Activated CD8-positive, alpha-beta memory T cell treated with anti-CD3 and anti-CD28 coated beads for 36 hours (primary cell): Measurements from ENCODE around the gene CFAP57. TPM values are rescaled to one million over a fixed set of nuclear protein-coding genes. Genes with fewer than 3 reads are reported as not detected.

Experiments used
- CTCF ChIA-PET: fragments of 350-600 bp; sonication (Branson Sonifier 250); formaldehyde crosslinking; loops from one replicate; lab custom pipeline; 2021; ENCODE audit warnings: antibody characterized with exemption; lab: Charles Lee
- POLR2A ChIA-PET: fragments of 350-600 bp; sonication (Branson Sonifier 250); formaldehyde crosslinking; loops from one replicate; lab custom pipeline; 2021; ENCODE audit warnings: antibody characterized with exemption; lab: Charles Lee
- total RNA-seq, 2 experiments: library from RNA; stranded (reverse); gene quantifications; one replicate each; pipeline ENCODE4 v1.2.3, GENCODE V29; 2021

The CFAP57 gene
- total RNA-seq, 2 experiments from 2014 or later: 0.25 to 0.42 TPM

DNA sequence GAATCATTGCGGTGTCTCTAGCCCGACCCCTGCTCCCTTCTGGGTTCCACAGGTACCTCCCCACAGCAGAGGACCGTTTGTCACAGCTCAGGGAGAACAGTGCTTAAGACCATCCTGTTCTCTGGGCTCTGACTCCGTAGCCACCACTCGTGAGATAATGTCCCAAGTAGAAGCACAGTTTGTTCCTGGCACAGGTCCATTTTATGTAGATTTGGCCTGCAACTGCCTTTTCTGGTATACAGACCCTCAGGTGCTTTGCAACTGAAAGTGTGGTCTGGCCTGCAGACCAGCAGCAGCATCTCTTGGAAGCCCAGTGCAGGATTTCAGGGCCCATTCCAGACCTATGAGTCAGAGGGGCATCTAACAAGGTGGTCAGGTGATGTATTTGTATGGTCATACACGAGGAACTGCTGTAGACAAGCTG, 69.3 kb downstream of the CFAP57 start:
- CTCF ChIA-PET: interaction anchor here (2.3 kb wide), 1 partner anchor 173 kb away, joined by 5 read pairs; no protein-coding TSS in a partner anchor

DNA sequence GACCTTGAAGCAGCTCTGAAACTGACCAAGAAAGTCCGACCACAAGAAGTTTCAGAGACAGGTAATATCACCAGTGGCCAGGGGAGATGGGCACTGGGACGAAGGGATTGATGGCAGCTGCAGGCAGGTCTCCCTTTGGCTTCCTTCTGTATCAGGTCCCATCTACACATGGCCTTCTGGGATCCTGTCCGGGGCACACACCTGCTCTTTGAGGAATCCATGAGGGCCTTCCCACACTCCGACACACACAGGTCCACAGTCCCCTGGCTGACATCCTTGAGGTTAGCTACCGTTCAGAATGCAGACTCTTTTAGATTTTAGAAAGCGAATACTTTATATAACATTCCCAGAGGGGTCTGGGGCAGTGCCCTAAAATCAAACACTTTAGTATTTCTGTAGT, 71.2 kb downstream of the CFAP57 start:
- CTCF ChIA-PET: interaction anchor here (0.6 to 1.0 kb wide), 2 partner anchors 16 to 19 kb away, joined by 3 read pairs; no protein-coding TSS in a partner anchor

More for the DNA sequence above, 69.3 kb downstream of the CFAP57 start:
- POLR2A ChIA-PET: no interaction called here

DNA sequence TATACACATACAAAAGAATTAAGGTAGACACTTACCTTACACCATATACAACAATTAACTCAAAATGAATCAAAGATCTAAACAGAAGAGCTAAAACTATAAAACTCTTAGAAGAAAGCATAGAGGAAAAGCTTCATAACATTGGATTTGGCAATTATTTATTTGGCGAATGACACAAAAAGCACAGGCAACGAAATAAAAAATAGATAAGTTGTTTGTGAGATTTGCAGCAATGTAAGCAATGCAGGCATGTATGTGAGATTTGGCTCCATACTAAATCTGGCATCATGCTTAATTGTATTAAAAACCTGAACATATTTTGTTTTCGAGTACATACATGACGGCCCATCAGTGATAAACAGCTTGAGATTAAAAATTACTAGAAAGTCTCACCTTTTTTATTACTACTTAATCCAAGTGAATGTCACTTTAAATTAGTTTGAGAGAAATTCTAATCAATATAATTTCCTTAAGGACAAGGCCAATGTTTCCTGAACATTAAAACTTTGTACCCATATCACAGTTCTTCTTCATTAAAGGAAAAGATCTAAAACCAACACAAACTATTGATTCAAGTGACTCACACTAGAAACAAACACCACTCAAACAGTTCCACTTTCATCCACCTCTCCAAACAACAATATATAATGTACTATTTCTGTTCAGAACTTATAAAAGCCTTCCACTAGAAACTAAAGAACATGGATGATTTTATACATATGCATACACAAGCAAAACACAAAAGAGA, 74.5 kb downstream of the CFAP57 start:
- CTCF ChIA-PET: interaction anchor here (0.8 kb wide), 1 partner anchor 24 kb away, joined by 3 read pairs; the partner anchor contains the start of gene TMEM125
- POLR2A ChIA-PET: no interaction called here

More for the DNA sequence above, 71.2 kb downstream of the CFAP57 start:
- POLR2A ChIA-PET: no interaction called here

DNA sequence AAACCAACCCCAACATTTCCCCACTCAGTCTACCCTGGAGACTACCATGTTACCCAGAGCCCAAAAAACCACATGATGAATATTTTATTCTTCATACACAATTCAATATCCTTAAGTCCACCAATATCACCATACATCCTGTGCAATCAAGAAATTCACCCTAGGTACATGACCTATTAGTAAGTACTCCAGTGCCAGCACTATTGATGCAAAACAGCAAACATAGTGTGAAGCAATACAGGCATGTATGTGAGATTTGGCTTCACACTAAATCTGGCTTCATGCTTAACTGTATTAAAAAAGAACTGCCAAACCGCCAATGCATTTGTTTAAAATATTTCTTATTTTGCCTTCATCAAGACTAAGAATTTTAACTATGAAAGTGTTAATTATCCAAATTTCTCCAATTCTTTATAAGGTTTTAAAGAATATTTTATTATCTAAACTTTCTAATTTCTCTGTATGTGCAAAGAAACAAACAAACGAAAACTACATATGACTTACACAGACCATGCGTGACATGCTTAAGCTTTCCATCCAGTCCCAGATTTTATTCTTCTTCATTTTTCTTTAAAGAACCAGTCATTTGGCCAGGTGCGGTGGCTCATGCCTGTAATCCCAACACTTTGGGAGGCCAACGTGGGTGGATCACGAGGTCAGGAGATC, 75.3 kb downstream of the CFAP57 start:
- ChIA-PET POLR2A (no interaction called here), CTCF (no interaction called here)

DNA sequence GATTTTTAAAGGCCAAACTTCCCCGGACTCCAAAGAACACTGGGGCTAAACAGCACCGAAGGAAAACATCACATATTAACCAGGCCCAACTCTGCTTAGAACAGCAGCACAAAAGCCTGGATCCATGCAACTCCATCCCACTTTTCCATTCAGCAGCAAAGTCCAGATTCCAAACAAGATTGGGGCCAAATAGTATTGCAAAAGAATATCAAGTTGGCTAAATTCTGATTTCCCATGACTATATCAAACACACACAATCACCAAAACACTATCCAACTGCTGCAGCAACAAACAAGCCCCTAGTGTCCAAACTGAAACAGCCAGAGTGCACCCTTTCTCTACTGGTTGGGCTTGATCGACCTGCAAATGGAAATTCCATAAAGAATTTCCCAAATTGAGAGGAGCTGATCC, 78.2 kb downstream of the CFAP57 start:
- POLR2A ChIA-PET: no interaction called here
- CTCF ChIA-PET: interaction anchor here (0.6 kb wide), 1 partner anchor 89 kb away, joined by 3 read pairs; no protein-coding TSS in a partner anchor

DNA sequence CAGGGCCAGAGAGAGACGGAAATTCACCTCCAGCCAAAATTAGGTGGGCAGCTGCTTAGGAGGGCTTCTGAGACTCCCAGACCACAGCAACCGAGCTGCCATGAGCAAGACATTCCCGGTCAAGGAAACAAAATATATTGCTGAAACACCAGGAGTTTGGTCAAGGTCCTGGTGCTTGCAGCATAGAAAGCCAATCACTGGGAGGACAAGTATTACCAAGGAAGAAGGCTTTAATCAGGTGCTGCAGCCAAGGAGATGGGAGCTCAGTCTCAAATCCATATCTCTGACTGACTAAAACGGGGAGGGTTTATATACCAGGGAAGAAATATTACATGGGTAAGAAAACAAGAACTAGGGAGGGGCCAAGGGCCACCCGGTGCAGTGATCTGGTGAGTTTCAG, 78.9 kb downstream of the CFAP57 start:
- POLR2A ChIA-PET: no interaction called here
- CTCF ChIA-PET: interaction anchor here (0.6 kb wide), 1 partner anchor 88 kb away, joined by 3 read pairs; no protein-coding TSS in a partner anchor

DNA sequence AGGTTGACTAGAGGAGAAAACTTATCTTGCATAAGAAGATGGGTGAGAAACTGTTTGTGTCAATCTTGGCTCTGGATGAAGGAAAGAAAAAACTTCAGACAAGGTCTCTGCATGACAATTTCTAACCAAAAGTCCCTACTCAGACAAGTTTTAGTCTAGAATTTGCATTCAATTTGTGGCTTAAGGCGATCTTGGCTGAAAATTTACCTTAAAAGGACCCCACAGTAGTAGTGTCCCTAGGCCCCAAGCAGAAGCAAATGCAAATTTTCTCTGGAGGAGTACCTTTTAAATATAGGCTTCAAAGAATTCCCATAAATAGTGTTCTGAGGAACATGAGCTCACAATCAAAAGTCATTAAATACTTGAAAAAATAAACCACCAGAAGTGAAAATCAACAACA, 80.1 kb downstream of the CFAP57 start:
- CTCF ChIA-PET: no interaction called here

DNA sequence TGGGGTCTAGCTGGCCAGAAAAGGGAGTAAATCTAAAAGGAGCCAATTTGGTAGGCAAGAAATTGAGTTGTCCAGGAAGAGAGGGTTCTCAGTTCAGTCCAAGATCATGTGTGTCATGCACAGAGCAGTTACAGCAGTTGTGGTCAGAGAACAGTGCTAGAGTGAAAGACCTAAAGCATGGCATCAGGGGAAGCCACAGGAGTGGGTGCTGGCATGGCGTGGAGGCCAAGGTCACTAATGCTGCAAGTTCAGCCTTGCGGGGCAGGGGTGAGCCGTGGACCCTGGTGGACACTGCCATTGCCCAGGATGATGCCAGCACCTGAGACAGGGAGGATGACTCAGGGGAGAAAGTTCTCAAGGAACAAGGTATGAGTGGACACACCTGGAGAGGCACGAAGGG, 81.0 kb downstream of the CFAP57 start:
- ChIA-PET POLR2A (no interaction called here), CTCF (no interaction called here)

More for the DNA sequence above, 80.1 kb downstream of the CFAP57 start:
- POLR2A ChIA-PET: no interaction called here

DNA sequence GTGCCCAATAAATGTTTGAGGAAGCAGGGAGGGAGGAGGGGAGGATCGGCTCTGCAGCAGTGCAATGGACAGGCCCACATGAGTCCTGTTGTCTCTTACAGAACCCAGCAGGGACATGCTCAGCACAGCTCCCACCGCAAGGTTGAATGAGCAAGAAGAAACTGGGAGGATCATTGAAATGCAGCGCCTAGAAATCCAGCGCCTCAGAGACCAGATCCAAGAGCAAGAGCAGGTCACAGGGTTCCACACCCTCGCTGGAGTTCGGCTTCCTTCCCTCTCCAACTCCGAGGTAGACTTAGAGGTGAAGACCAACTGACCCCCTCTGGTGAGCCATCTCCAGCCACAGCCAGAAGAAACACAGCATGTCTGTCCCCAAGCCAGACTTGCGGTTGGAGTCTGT, 81.7 kb downstream of the CFAP57 start:
- ChIA-PET CTCF (no interaction called here), POLR2A (no interaction called here)

DNA sequence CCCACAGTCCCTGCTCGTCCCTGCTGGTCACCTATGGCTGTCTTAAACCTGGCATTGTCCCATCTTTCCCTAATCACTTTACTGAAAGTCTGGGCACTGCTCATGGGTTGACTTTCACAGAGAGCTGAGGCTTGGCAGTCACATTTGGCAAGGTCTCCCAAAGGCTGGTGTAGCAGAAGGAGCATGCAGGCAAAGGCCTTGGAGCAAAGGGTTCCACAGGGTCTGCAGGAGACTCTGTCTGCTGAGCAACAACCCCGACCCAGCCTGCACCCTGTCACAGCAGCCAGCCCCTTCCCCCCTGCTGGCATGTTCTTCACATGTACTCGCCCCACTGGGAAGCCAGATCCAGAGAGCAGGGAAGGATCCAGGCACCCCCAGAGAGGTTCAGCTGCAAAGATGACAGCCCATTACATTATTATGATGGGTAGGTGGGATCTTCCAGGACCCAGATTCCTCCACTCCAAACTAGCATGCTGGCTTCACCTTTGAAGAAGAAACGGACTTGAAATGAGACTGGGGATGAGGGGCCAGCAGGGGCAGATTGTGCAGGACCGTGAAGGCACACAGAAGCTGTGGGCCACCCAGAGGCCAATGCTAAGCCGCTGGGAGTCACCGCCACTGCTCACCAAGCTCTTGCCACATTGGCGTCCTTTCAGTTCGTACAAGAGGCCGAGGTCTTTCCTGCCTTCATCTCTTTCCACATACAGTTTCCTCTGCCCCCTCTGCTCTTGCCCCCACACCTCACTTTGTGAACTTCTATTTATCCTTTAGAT, 83.5 kb downstream of the CFAP57 start:
- ChIA-PET CTCF (no interaction called here), POLR2A (no interaction called here)

DNA sequence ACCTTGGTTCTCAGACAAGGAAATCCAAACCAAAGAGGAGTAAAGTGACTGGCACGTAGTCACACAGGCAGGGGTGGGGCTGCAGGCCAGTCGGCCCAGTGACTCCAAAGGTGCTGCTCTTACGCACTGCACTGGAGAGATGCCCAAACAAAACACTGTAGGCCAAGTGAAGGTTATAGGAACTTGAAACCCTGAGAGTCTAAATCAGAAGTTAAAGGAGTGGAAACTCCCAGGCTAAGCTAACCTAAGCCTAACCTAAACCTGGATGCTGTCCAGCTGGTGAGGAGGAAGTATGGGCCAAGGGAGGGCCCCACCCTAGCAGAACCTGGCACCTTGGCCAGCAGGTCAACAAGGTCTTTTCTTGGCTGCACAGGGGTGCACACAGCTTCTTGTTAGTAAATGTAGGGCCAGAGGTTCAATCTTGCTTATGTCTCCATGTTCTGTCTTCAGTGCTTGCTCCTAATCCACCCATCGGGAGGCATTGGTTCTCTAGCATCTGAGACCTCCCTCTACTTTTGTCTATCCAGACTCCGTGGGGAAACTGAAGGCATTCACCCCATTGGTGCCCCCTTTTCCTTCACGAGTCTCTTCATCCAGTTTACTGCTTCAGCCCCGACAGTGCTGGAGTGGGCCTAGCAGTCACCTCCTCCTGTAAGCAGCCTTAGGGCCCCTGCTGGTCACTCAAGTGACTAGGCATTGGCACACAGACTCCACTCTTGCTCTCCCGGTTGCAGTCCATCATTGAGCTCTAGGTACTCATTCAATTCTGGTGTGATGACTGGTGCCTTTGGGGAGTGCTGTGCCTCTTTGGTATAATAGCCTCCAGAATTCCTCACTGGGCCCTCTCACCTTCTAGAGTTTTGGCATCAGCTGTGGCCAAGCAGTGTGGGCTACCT, 84.8 kb downstream of the CFAP57 start:
- POLR2A ChIA-PET: no interaction called here
- CTCF ChIA-PET: no interaction called here

DNA sequence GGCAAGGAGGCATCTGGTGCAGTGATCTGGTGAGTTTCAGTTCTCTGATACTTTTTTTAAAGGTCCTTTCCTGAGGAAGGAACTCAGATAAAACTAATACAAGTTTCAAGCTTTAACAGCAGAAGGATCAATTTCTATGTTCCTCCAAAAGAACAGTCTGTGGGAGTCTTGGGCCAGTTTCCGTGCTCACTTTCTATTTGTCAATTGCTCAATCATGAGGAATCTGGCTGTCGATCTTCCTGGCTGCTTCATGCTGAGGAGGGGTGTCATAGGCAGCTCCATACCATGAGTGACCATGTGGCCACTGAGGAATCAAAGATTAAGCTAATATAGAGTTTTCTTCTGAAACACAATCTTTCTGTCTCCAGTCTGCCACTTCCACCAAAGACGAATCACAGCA, 86.2 kb downstream of the CFAP57 start:
- ChIA-PET CTCF (no interaction called here), POLR2A (interaction anchor here (0.7 kb wide), 1 partner anchor 24 kb away, joined by 3 read pairs; no protein-coding TSS in a partner anchor)

DNA sequence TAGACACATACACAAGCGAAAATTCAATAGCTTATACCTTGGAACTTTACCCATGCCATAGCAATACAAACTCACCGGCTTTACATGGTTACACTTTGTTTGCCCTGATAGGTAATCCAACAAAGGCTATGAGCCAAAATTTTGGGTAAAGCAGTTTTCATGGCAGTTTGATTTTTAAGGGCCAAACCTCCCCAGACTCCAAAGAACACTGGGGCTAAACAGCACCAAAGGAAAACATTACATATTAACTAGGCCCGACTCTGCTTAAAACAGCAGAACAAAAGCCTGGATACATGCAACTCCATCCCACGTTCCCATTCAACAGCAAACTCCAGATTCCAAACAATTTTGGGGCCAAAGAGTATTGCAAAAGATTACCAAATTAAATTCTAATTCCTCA, 93.3 kb downstream of the CFAP57 start:
- POLR2A ChIA-PET: no interaction called here
- CTCF ChIA-PET: no interaction called here

DNA sequence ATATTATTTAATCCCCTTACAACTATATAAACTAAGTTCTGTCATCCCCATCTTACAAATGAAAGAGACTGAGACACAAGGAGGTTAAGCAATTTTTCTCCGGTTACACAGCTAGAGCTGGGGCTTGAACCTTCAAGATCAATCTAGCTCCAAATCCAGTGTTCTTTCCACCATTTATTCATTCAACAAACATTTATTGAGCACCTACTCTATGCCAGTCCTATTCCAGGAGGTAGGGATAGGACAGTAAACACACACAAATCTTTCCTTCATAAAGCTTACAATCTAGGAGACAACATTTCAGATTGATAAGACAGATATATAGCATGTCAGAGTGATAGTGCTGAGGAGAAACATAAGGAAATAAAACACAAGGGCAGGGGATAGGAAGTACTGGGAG, 94.8 kb downstream of the CFAP57 start:
- POLR2A ChIA-PET: no interaction called here
- CTCF ChIA-PET: interaction anchor here (0.6 kb wide), 1 partner anchor 362 kb away, joined by 3 read pairs; no protein-coding TSS in a partner anchor

DNA sequence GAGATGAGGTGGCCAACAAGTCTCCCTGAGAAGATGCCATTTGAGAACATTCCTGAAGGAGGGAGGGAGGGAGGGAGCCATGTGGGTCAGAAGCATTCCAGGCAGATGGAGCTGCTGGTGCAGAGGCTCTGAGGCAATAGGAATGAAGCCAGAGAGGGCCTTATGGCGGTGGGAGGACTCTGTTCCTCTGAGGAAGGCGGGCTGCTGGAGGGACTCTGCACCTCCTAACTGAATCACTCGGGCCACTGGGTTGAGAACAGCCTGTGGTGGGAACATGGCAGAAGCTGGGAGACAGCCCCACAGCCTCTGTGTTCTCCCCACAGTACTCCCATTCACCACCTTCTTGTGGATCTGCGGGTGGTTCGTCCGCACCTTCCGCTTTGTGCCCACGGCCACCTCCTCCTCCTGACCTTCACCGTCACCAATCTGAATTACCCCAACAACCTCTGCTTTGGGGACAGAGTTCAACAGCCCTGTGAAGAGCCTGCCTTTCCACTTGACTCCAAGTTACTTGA, 95.2 kb downstream of the CFAP57 start:
- POLR2A ChIA-PET: no interaction called here
- CTCF ChIA-PET: no interaction called here

DNA sequence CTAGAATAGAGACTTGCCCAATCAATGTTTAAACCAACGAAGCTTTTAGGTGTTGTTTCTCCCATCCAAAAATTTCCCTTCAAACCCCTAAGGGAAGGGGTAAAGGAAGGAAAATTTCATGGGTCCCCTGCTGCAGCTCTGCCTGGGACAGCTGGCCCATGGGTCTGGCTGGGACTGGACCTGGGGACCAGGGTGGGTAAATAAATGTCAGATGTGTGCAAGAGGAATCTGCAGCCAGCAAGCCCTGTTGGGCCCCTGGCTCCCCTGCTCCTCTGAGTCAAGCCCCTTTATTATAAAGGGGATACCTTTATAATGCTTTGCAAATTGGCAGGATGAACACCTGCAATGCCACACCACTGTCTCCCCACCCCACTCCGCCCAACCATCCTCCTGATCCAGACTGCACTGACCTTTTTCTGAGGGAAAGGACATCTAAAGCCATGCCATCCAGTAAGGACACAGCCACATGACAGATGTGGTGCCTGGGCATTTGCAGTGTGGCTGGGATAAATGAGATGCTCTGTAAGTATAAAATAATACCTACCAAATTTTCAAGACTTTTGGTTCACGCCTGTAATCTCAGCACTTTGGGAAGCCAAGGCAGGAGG, 95.8 kb downstream of the CFAP57 start:
- CTCF ChIA-PET: no interaction called here
- POLR2A ChIA-PET: no interaction called here

DNA sequence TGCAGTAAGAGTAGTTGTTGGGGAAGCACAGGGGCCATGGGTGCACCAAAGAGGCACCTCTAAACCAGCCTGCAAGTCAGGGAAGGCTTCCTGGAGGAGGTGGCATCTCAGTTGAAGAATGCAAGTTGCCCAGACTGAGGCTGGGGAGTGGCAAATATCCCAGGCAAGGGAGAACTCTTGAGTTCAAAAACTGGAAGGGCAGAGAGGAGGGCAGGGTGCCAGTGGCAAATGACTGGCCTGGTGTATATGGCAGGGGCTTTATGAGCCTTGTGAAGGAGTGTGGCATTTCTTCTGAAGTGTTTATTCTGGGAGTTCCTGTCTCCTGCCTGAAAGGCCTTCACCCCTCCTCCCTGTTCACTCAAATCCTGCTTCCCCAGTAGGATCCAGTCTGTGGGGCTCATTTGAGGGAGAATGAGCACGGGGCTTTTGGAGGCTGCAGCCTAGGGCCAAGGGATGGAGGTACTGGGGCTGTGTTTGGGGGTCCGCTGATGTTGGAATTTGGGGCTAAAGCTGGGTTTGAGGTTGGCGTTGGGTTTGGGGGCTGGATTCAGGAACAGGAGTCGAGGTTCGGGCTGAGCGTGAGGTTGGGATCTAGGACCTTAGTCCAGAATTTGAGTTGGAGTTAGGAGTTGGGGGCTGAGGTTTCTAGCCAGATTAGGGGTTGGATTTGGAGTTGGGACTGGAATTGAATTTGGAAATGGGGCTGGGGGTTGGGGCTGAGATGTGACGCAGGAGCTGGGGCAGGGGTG, 97.7 kb downstream of the CFAP57 start, which contains the start of gene TMEM125:
Gene TMEM125, plus strand, starts transcription at position 357 of the 749 bp plus-strand sequence. CDS start 2,740 bp downstream, outside the sequence.
- ChIA-PET CTCF (interaction anchor here (0.9 kb wide), 1 partner anchor 24 kb away, joined by 3 read pairs; no protein-coding TSS in a partner anchor), POLR2A (no interaction called here)
